SK-N-SH treated with all-trans-retinoic acid at 6 μM for 48 hours (cell line): ENCODE results near the gene BRINP3.

ENCODE experiments used
- ATAC-seq: fragments of 200-7000 bp; cut with Tn5 transposase; 3 replicates; pipeline ENCODE4 v1.9.1; 2020; ENCODE audit warnings: mild to moderate bottlenecking, moderate library complexity
- ARNTL ChIP-seq: fragments of 450-650 bp; formaldehyde crosslinking; IDR thresholded peaks from 2 replicates; pipeline ENCODE4 v1.5.0; 2020; ENCODE audit warnings: low read depth, mild to moderate bottlenecking, moderate library complexity, borderline replicate concordance
- BACH2 ChIP-seq: fragments of 250-450 bp; sonication (Bioruptor Pico); IDR thresholded peaks from 2 replicates; pipeline ENCODE4 v1.9.0; 2021; ENCODE audit warnings: mild to moderate bottlenecking, borderline replicate concordance
- CSDC2 ChIP-seq: fragments of 250-450 bp; sonication (Bioruptor Pico); IDR thresholded peaks from 2 replicates; pipeline ENCODE4 v1.5.0; 2020; ENCODE audit warnings: mild to moderate bottlenecking, moderate library complexity
- ESRRG ChIP-seq: fragments of 250-450 bp; sonication (Bioruptor Pico); IDR thresholded peaks from 2 replicates; pipeline ENCODE4 v1.6.1; 2021; ENCODE audit warnings: mild to moderate bottlenecking
- GLIS3 ChIP-seq: fragments of 250-450 bp; sonication (Bioruptor Pico); IDR thresholded peaks from 2 replicates; pipeline ENCODE4 v1.5.0; 2020; ENCODE audit warnings: mild to moderate bottlenecking, moderate library complexity
- OSR1 ChIP-seq: fragments of 250-450 bp; sonication (Bioruptor Pico); IDR thresholded peaks from 2 replicates; pipeline ENCODE4 v1.8.0; 2022; ENCODE audit warnings: moderate library complexity, mild to moderate bottlenecking, inconsistent platforms
- RARB ChIP-seq: fragments of 250-450 bp; sonication (Bioruptor Pico); IDR thresholded peaks from 2 replicates; pipeline ENCODE4 v1.8.0; 2021; ENCODE audit warnings: mild to moderate bottlenecking, moderate library complexity
- SNAI2 ChIP-seq: fragments of 250-450 bp; sonication (Bioruptor Pico); IDR thresholded peaks from 2 replicates; pipeline ENCODE4 v1.5.0; 2020; ENCODE audit warnings: mild to moderate bottlenecking, moderate library complexity
- TCF4 ChIP-seq: fragments of 250-450 bp; sonication (Bioruptor Pico); IDR thresholded peaks from 2 replicates; pipeline ENCODE4 v1.8.0; 2021; ENCODE audit warnings: mild to moderate bottlenecking, moderate library complexity, borderline replicate concordance
- TOX ChIP-seq: fragments of 250-450 bp; sonication (Bioruptor Pico); IDR thresholded peaks from 2 replicates; pipeline ENCODE4 v1.8.0; 2021; ENCODE audit warnings: mild to moderate bottlenecking, moderate library complexity, borderline replicate concordance
- TSHZ2 ChIP-seq: fragments of 250-450 bp; sonication (Bioruptor Pico); IDR thresholded peaks from 2 replicates; pipeline ENCODE4 v1.5.0; 2020; ENCODE audit warnings: mild to moderate bottlenecking, moderate library complexity
- ZC3H10 ChIP-seq: fragments of 250-450 bp; sonication (Bioruptor Pico); IDR thresholded peaks from 2 replicates; pipeline ENCODE4 v1.5.1; 2021; ENCODE audit warnings: mild to moderate bottlenecking, moderate library complexity
- ZFP3 ChIP-seq: fragments of 250-450 bp; sonication (Bioruptor Pico); IDR thresholded peaks from 2 replicates; pipeline ENCODE4 v1.5.0; 2020; ENCODE audit warnings: mild to moderate bottlenecking, moderate library complexity
- ZFP30 ChIP-seq: fragments of 450-650 bp; formaldehyde crosslinking; IDR thresholded peaks from 2 replicates; pipeline ENCODE4 v1.5.0; 2022; ENCODE audit warnings: mild to moderate bottlenecking, moderate library complexity
- ZNF565 ChIP-seq: fragments of 450-650 bp; formaldehyde crosslinking; conservative IDR thresholded peaks from 2 replicates; pipeline ENCODE4 v1.5.0; 2020; ENCODE audit warnings: low read depth, mild to moderate bottlenecking, moderate library complexity
- ZNF70 ChIP-seq: fragments of 450-650 bp; formaldehyde crosslinking; IDR thresholded peaks from 2 replicates; pipeline ENCODE4 v1.5.0; 2020; ENCODE audit warnings: mild to moderate bottlenecking, moderate library complexity
- ZNF8 ChIP-seq: fragments of 450-650 bp; formaldehyde crosslinking; IDR thresholded peaks from 2 replicates; pipeline ENCODE4 v1.5.0; 2020; ENCODE audit warnings: mild to moderate bottlenecking, moderate library complexity
- TF ChIP-seq, protein P1 (sequence below): fragments of 250-450 bp; sonication (Bioruptor Pico); IDR thresholded peaks from 2 replicates; pipeline ENCODE4 v1.8.0; 2021; ENCODE audit warnings: low read depth, mild to moderate bottlenecking, moderate library complexity, borderline replicate concordance
- TF ChIP-seq, protein P2 (sequence below): fragments of 250-450 bp; sonication (Bioruptor Pico); IDR thresholded peaks from 2 replicates; pipeline ENCODE4 v1.5.1; 2020; ENCODE audit warnings: low read depth, mild to moderate bottlenecking, moderate library complexity
- TF ChIP-seq, protein P3 (sequence below): fragments of 250-450 bp; sonication (Bioruptor Pico); IDR thresholded peaks from 2 replicates; pipeline ENCODE4 v1.5.1; 2021; ENCODE audit warnings: mild to moderate bottlenecking, moderate library complexity
- TF ChIP-seq, protein P4 (sequence below): fragments of 250-450 bp; sonication (Bioruptor Pico); IDR thresholded peaks from 2 replicates; pipeline ENCODE4 v1.8.0; 2020; ENCODE audit warnings: mild to moderate bottlenecking, moderate library complexity, borderline replicate concordance

Gene BRINP3

DNA sequence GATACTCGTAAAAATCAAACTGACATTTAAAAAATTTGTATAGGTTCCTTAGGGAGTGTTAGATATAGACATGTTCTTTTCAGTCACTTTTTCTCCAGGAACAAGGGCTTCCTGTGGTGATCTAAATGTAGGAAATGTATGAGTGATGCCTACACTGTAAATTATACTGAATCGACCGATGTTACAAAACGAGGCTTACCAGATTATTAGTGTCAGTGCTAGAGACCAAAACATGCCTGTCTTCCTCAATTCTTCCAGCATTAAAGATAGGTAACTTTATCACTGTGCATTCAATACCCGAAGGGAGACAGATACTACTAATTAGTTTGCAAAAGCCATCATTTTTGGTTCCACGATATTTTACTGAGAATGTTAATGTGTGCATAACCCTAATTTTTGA is 86.1 kb downstream of the BRINP3 start:
- no peak for ATAC-seq
- no peak for TF ChIP-seq ZNF8
- TF ChIP-seq, protein P1, sequence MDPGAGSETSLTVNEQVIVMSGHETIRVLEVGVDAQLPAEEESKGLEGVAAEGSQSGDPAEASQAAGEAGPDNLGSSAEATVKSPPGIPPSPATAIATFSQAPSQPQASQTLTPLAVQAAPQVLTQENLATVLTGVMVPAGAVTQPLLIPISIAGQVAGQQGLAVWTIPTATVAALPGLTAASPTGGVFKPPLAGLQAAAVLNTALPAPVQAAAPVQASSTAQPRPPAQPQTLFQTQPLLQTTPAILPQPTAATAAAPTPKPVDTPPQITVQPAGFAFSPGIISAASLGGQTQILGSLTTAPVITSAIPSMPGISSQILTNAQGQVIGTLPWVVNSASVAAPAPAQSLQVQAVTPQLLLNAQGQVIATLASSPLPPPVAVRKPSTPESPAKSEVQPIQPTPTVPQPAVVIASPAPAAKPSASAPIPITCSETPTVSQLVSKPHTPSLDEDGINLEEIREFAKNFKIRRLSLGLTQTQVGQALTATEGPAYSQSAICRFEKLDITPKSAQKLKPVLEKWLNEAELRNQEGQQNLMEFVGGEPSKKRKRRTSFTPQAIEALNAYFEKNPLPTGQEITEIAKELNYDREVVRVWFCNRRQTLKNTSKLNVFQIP (CRISPR knock-in tag): no peak
- TF ChIP-seq, protein P2, sequence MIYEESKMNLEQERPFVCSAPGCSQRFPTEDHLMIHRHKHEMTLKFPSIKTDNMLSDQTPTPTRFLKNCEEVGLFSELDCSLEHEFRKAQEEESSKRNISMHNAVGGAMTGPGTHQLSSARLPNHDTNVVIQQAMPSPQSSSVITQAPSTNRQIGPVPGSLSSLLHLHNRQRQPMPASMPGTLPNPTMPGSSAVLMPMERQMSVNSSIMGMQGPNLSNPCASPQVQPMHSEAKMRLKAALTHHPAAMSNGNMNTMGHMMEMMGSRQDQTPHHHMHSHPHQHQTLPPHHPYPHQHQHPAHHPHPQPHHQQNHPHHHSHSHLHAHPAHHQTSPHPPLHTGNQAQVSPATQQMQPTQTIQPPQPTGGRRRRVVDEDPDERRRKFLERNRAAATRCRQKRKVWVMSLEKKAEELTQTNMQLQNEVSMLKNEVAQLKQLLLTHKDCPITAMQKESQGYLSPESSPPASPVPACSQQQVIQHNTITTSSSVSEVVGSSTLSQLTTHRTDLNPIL (CRISPR knock-in tag): no peak
- TF ChIP-seq TSHZ2 (CRISPR knock-in tag): no peak
- TF ChIP-seq BACH2 (CRISPR knock-in tag): no peak
- no peak for TF ChIP-seq ESRRG (CRISPR knock-in tag)
- TF ChIP-seq, protein P3, sequence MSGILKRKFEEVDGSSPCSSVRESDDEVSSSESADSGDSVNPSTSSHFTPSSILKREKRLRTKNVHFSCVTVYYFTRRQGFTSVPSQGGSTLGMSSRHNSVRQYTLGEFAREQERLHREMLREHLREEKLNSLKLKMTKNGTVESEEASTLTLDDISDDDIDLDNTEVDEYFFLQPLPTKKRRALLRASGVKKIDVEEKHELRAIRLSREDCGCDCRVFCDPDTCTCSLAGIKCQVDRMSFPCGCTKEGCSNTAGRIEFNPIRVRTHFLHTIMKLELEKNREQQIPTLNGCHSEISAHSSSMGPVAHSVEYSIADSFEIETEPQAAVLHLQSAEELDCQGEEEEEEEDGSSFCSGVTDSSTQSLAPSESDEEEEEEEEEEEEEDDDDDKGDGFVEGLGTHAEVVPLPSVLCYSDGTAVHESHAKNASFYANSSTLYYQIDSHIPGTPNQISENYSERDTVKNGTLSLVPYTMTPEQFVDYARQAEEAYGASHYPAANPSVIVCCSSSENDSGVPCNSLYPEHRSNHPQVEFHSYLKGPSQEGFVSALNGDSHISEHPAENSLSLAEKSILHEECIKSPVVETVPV (CRISPR knock-in tag): no peak
- no peak for TF ChIP-seq OSR1 (CRISPR knock-in tag)
- TF ChIP-seq, protein P4, sequence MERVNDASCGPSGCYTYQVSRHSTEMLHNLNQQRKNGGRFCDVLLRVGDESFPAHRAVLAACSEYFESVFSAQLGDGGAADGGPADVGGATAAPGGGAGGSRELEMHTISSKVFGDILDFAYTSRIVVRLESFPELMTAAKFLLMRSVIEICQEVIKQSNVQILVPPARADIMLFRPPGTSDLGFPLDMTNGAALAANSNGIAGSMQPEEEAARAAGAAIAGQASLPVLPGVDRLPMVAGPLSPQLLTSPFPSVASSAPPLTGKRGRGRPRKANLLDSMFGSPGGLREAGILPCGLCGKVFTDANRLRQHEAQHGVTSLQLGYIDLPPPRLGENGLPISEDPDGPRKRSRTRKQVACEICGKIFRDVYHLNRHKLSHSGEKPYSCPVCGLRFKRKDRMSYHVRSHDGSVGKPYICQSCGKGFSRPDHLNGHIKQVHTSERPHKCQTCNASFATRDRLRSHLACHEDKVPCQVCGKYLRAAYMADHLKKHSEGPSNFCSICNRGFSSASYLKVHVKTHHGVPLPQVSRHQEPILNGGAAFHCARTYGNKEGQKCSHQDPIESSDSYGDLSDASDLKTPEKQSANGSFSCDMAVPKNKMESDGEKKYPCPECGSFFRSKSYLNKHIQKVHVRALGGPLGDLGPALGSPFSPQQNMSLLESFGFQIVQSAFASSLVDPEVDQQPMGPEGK: no peak
- no peak for TF ChIP-seq ZC3H10
- TF ChIP-seq ARNTL (CRISPR knock-in tag): no peak
- TF ChIP-seq RARB (CRISPR knock-in tag): no peak
- TF ChIP-seq ZNF70 (CRISPR knock-in tag): no peak
- TF ChIP-seq GLIS3 (CRISPR knock-in tag): no peak
- no peak for TF ChIP-seq SNAI2 (CRISPR knock-in tag)
- TF ChIP-seq ZFP3 (CRISPR knock-in tag): no peak

DNA sequence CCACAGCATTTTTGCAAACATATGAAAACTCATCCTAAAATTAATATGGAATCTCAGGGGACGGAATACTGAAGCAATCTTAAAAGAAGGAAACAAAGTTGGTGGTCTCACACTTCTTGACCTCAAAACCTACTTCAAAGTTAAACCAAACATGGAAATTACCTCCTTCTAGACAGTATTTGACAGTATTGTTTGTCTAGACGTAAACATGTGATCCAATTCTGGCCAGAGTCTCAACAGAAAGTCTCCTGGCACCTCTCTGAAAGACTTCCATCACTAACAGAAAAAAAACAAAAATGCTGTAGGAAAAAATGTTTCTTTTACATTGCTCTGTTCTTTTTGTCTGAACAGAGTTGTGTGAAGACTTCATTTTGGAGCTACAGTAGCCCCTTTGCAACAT is 99.7 kb downstream of the BRINP3 start:
- no peak for ATAC-seq

DNA sequence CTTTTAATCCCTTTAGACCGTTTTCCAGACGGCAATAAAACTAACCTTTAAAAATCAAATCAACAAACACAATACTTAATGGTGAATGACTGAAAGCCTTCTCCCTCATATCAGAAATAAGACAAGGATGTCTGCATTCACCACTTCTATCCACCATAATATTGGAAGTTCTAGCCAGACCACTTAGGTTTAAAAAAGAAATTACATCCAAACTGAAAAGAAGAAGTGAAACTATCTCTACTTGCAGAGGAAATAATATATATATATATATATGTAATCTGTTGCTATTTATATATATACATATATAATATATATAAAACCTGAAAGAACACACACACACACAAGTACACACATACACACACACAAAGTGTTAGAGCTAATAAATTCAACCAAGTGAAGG is 100.4 kb downstream of the BRINP3 start:
- TF ChIP-seq GLIS3 (CRISPR knock-in tag): no peak
- no peak for TF ChIP-seq TOX
- no peak for TF ChIP-seq OSR1 (CRISPR knock-in tag)
- no peak for ATAC-seq

More for the DNA sequence above, 99.7 kb downstream of the BRINP3 start:
- TF ChIP-seq, protein P2 (CRISPR knock-in tag): no peak
- no peak for TF ChIP-seq ZNF70 (CRISPR knock-in tag)
- no peak for TF ChIP-seq TOX

DNA sequence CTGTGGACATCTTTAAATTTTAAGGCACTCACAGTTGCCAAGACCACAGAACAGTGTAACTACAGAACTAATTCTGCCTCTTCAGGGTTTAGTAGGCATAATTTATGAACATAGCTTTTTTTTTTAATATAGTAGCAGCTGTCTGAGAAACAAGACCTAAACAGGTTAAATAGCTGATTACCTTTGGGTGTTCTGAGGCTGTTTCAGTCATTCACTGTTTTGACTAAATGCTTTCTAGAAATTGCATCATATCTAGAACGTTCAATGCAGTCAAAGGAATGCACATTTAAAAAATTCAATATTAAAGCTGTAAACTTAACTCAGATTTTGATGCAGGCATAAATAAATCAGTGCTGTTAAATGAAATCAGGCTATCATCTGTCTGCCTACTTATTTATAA is 101.6 kb downstream of the BRINP3 start:
- no peak for ATAC-seq
- TF ChIP-seq ZFP30 (CRISPR knock-in tag) (no peak), ZC3H10 (no peak), SNAI2 (CRISPR knock-in tag) (no peak), ZNF8 (no peak), ZNF70 (CRISPR knock-in tag) (no peak), GLIS3 (CRISPR knock-in tag) (no peak), TCF4 (CRISPR knock-in tag) (no peak), RARB (CRISPR knock-in tag) (no peak), ZNF565 (no peak), BACH2 (CRISPR knock-in tag) (no peak), ARNTL (CRISPR knock-in tag) (no peak), CSDC2 (CRISPR knock-in tag) (no peak)
- TF ChIP-seq, protein P3 (CRISPR knock-in tag): no peak
- TF ChIP-seq, protein P1 (CRISPR knock-in tag): no peak
